Activated CD8-positive, alpha-beta T cell treated with anti-CD3 and anti-CD28 coated beads for 36 hours (primary cell): ENCODE results near the gene ATXN2L. TPM values are rescaled to one million over a fixed set of nuclear protein-coding genes. Genes with fewer than 3 reads are reported as not detected.

Source experiments
- ATAC-seq: fragments of 200-7000 bp; cut with Tn5 transposase; one replicate; pipeline ENCODE4 v1.10.0; 2021; ENCODE audit warnings: mild to moderate bottlenecking, moderate library complexity
- CTCF ChIA-PET: fragments of 350-600 bp; sonication (Branson Sonifier 250); formaldehyde crosslinking; loops from one replicate; lab custom pipeline; 2021; ENCODE audit warnings: antibody characterized with exemption; lab: Charles Lee
- POLR2A ChIA-PET: fragments of 350-600 bp; sonication (Branson Sonifier 250); formaldehyde crosslinking; loops from one replicate; lab custom pipeline; 2021; ENCODE audit warnings: antibody characterized with exemption; lab: Charles Lee
- DNase-seq: peaks from one replicate; pipeline ENCODE4 v3.0.0-alpha.2; 2020
- H3K27ac Mint-ChIP-seq: one replicate; pipeline ENCODE4 v1.8.0; 2021; ENCODE audit warnings: mild to moderate bottlenecking, mixed read lengths
- H3K27me3 Mint-ChIP-seq: one replicate; pipeline ENCODE4 v1.8.0; 2021; ENCODE audit warnings: mixed read lengths
- H3K36me3 Mint-ChIP-seq: one replicate; pipeline ENCODE4 v1.8.0; 2021; ENCODE audit warnings: low read depth, mixed read lengths
- H3K4me1 Mint-ChIP-seq: one replicate; pipeline ENCODE4 v1.8.0; 2021; ENCODE audit warnings: low read depth, mixed read lengths
- H3K4me3 Mint-ChIP-seq: one replicate; pipeline ENCODE4 v1.8.0; 2021; ENCODE audit warnings: mild to moderate bottlenecking, moderate library complexity, mixed read lengths
- H3K9me3 Mint-ChIP-seq: one replicate; pipeline ENCODE4 v1.8.0; 2021; ENCODE audit warnings: mixed read lengths
- intact Hi-C: fragments of 100-400 bp; cut with micrococcal nuclease; formaldehyde crosslinking; loops from one replicate; pipeline ENCODE4 v1.10.0; 2022
- total RNA-seq, 2 experiments: library from RNA; stranded (reverse); gene quantifications; one replicate each; pipeline ENCODE4 v1.2.3, GENCODE V29; 2021
- TF ChIP-seq, protein P1 (sequence below): fragments of 200-600 bp; IDR thresholded peaks from one replicate; pipeline ENCODE4 v1.8.0; 2022; ENCODE audit warnings: antibody characterized with exemption, mild to moderate bottlenecking

The ATXN2L gene
- total RNA-seq, 2 experiments from 2014 or later = 322 to 333 TPM

- H3K4me1 Mint-ChIP-seq = peaks cover 9% of the 10 kb centered on the region
- peaks cover 61% of the 10 kb centered on the region for H3K36me3 Mint-ChIP-seq
- H3K27me3 Mint-ChIP-seq = no peaks in the 10 kb centered on the region
- DNase-seq (no peak), ATAC-seq (no peak)
- no peak overlapping the region for H3K4me3 Mint-ChIP-seq
- CTCF ChIA-PET = interaction anchor here (1.3 to 2.1 kb wide), 3 partner anchors 8 to 108 kb away, joined by 3 to 7 read pairs (median 3); partner anchors contain the start of gene TUFM
- TF ChIP-seq, protein P1, sequence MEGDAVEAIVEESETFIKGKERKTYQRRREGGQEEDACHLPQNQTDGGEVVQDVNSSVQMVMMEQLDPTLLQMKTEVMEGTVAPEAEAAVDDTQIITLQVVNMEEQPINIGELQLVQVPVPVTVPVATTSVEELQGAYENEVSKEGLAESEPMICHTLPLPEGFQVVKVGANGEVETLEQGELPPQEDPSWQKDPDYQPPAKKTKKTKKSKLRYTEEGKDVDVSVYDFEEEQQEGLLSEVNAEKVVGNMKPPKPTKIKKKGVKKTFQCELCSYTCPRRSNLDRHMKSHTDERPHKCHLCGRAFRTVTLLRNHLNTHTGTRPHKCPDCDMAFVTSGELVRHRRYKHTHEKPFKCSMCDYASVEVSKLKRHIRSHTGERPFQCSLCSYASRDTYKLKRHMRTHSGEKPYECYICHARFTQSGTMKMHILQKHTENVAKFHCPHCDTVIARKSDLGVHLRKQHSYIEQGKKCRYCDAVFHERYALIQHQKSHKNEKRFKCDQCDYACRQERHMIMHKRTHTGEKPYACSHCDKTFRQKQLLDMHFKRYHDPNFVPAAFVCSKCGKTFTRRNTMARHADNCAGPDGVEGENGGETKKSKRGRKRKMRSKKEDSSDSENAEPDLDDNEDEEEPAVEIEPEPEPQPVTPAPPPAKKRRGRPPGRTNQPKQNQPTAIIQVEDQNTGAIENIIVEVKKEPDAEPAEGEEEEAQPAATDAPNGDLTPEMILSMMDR = no peak
- POLR2A ChIA-PET = interaction anchor here (1.1 to 20.4 kb wide), 3 partner anchors 5 to 23 kb away, joined by 4 to 485 read pairs (median 485); partner anchors contain the start of genes ATXN2L and TUFM
- no peaks in the 10 kb centered on the region for H3K9me3 Mint-ChIP-seq
- no peak overlapping the region for H3K27ac Mint-ChIP-seq
- intact Hi-C loops = no loop called here
Measured at GRCh38 chr16:28836761-28837064, 13.9 kb downstream of the ATXN2L start.

DNA sequence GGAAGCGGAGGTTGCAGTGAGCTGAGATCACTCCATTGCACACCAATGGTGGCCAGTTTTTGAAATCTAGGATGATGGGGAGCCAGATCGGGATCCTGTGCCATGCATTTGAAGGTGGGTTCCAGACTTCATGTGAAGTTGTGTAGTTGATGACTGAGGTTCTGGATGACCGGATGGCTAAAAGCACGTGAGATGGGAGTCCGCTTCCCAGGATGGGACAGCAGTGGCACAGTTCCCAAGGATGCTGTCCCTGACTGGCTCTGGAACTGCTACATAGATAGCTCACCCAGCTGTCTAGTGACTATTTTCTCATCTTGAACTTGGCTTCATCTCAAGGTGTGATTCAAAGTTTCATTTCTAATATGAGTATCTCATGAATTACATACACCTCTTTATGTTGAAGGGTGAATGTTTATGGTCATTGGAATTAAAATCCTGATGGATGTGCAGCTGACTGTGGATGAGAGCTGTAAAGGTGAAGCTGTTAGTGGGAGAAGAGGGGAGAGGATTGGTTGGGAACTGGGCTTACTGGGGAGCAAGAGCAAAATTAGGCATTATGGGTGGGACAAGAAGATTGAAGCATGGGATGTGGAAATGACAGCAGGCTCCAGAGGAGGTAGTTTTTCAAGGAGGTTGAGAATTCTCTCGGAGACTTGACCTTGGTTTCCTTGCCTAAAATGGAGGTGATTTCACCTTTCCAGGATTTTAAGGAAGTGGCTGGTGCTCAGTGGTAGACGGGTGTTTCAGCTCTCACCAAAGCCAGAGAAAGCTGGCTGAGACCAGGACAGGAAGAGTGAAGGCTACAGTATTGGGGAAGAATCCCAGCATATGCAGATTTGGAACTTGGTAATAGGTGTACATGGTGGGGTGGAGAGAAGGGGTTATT lies 15.1 kb downstream of the ATXN2L start:
- peak overlapping the region; percentile 51 for H3K27ac Mint-ChIP-seq
- ChIA-PET CTCF (interaction anchor here (1.0 to 2.1 kb wide), 4 partner anchors 8 to 107 kb away, joined by 3 to 7 read pairs (median 4); partner anchors contain the start of gene TUFM), POLR2A (interaction anchor here (0.6 to 20.4 kb wide), 6 partner anchors 4 to 582 kb away, joined by 3 to 485 read pairs (median 5); partner anchors contain the start of genes ATXN2L and TUFM)
- TF ChIP-seq, protein P1 = no peak
- DNase-seq (no peak), ATAC-seq (peak; percentile 32)
- H3K27me3 Mint-ChIP-seq = no peaks in the 10 kb centered on the region
- peaks cover 61% of the 10 kb centered on the region for H3K36me3 Mint-ChIP-seq
- H3K9me3 Mint-ChIP-seq = no peaks in the 10 kb centered on the region
- intact Hi-C loops = no loop called here
- peaks cover 6% of the 10 kb centered on the region for H3K4me1 Mint-ChIP-seq
- H3K4me3 Mint-ChIP-seq = no peak overlapping the region

DNA sequence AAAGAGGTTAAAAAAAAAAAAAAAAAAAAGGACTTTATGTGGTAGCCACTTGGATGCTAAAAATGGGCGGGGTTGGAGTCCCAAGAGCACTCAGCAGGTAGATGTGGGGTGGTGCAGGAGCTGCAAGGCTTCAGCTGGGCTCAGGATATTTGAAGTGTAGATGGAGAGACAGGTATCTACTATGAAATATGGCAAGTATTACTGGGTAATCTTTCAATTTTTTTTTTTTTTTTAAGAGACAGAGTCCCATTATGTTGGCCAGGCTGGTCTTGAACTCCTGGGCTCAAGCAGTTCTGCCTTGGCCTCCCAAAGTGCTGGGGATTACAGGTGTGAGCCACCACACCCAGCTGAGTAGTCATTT lies 15.7 kb downstream of the ATXN2L start:
- TF ChIP-seq, protein P1 = no peak
- Mint-ChIP-seq H3K27me3 (no peaks in the 10 kb centered on the region), H3K9me3 (no peaks in the 10 kb centered on the region), H3K27ac (peak overlapping the region; percentile 76), H3K4me1 (peaks cover 6% of the 10 kb centered on the region), H3K4me3 (no peak overlapping the region), H3K36me3 (peaks cover 58% of the 10 kb centered on the region)
- ChIA-PET CTCF (interaction anchor here (1.0 to 2.1 kb wide), 3 partner anchors 12 to 106 kb away, joined by 3 to 7 read pairs (median 3); no protein-coding TSS in a partner anchor), POLR2A (interaction anchor here (0.6 to 20.4 kb wide), 4 partner anchors 3 to 583 kb away, joined by 3 to 485 read pairs (median 244); partner anchors contain the start of genes ATXN2L and TUFM)
- ATAC-seq = no peak
- no peak for DNase-seq
- intact Hi-C loops = no loop called here

DNA sequence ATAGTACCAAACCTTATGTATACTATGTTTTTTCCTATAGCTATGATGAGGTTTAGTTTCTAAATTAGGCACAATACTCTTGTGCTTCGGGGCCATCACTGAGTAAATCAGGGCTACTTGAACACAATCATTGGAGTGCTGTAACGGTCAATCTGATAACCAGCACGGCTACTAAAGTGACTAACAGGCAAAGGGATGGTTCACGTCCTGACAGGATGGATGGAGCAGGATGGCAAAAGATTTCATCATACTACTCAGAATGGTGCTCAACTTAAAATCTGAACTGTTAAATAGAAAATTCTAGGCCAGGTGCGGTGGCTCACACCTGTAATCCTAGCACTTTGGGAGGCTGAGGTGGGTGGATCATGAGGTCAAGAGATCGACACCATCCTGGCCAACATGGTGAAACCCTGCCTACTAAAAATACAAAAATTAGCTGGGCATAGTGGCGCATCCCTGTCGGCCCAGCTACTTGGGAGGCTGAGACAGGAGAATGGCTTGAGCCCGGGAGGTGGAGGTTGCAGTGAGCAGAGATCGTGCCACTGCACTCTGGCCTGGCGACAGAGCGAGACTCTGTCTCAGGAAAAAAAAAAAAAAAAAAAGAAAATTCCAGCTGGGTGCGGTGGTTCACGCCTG lies 16.3 kb downstream of the ATXN2L start:
- DNase-seq (no peak), ATAC-seq (no peak)
- CTCF ChIA-PET = interaction anchor here (1.0 to 1.4 kb wide), 3 partner anchors 11 to 35 kb away, joined by 3 read pairs; no protein-coding TSS in a partner anchor
- Mint-ChIP-seq H3K36me3 (peaks cover 59% of the 10 kb centered on the region), H3K9me3 (no peaks in the 10 kb centered on the region), H3K4me3 (no peak overlapping the region), H3K4me1 (peaks cover 6% of the 10 kb centered on the region), H3K27ac (peak overlapping the region; percentile 76), H3K27me3 (no peaks in the 10 kb centered on the region)
- intact Hi-C loops = no loop called here
- TF ChIP-seq, protein P1 = no peak
- POLR2A ChIA-PET = interaction anchor here (0.7 to 14.3 kb wide), 2 partner anchors 11 to 584 kb away, joined by 3 to 485 read pairs; partner anchors contain the start of gene ATXN2L
